HL-60 (cell line): ENCODE data around the gene ST3GAL4.

Experiments used
- CTCF ChIP-seq: IDR thresholded peaks from one replicate; pipeline ENCODE4 v1.5.1; 2011; ENCODE audit warnings: low read length, control low read depth, inconsistent platforms; ENCODE audit not compliant: insufficient read depth
- GABPA ChIP-seq: IDR thresholded peaks from 2 replicates; pipeline ENCODE4 v1.6.1; 2012; ENCODE audit warnings: low read depth
- POLR2AphosphoS5 ChIP-seq: IDR thresholded peaks from 2 replicates; pipeline ENCODE4 v1.6.1; 2012; ENCODE audit warnings: low read depth
- SPI1 ChIP-seq: IDR thresholded peaks from 2 replicates; pipeline ENCODE4 v1.6.1; 2012; ENCODE audit warnings: low read depth, mild to moderate bottlenecking, borderline replicate concordance
- TF ChIP-seq, protein P1 (sequence below): IDR thresholded peaks from 2 replicates; pipeline ENCODE4 v1.6.1; 2012; ENCODE audit warnings: low read depth; ENCODE audit not compliant: insufficient replicate concordance

DNA sequence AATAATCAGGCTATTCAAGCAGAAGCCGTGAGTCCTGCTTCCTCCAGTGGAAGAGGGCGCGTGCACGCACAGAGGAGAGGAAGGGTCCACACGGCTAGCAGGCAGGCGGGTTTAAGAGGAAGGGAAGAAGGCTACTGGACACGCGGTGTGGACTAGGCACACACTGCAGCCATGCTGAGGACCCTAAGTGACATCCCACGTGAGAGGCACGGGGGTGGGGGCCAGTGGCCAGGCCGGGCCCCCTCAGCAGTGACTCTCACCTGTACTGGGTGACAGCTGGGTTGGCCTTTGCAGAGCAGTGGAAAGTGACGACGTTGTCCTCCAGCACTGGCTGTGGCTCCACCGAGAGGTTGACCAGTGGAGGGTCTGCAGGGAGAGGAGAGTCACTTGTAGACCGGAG lies 100.6 kb downstream of the ST3GAL4 start:
- TF ChIP-seq CTCF = no peak
- no peak for TF ChIP-seq POLR2AphosphoS5
- no peak for TF ChIP-seq GABPA
- TF ChIP-seq SPI1 = no peak
- TF ChIP-seq, protein P1, sequence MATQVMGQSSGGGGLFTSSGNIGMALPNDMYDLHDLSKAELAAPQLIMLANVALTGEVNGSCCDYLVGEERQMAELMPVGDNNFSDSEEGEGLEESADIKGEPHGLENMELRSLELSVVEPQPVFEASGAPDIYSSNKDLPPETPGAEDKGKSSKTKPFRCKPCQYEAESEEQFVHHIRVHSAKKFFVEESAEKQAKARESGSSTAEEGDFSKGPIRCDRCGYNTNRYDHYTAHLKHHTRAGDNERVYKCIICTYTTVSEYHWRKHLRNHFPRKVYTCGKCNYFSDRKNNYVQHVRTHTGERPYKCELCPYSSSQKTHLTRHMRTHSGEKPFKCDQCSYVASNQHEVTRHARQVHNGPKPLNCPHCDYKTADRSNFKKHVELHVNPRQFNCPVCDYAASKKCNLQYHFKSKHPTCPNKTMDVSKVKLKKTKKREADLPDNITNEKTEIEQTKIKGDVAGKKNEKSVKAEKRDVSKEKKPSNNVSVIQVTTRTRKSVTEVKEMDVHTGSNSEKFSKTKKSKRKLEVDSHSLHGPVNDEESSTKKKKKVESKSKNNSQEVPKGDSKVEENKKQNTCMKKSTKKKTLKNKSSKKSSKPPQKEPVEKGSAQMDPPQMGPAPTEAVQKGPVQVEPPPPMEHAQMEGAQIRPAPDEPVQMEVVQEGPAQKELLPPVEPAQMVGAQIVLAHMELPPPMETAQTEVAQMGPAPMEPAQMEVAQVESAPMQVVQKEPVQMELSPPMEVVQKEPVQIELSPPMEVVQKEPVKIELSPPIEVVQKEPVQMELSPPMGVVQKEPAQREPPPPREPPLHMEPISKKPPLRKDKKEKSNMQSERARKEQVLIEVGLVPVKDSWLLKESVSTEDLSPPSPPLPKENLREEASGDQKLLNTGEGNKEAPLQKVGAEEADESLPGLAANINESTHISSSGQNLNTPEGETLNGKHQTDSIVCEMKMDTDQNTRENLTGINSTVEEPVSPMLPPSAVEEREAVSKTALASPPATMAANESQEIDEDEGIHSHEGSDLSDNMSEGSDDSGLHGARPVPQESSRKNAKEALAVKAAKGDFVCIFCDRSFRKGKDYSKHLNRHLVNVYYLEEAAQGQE = no peak
